Measurements from ENCODE around the gene KLF1. TPM values are rescaled to one million over a fixed set of nuclear protein-coding genes. Genes with fewer than 3 reads are reported as not detected.

The KLF1 gene
- total RNA-seq, 1 donor from 2014 or later = not detected

- Mint-ChIP-seq H3K4me1 (ENCODE audit: unreplicated experiment) (peaks cover 15% of the 10 kb centered on the region), H3K4me3 (ENCODE audit: unreplicated experiment) (peak within 1 kb of the TSS; percentile 83), H3K27ac (ENCODE audit: unreplicated experiment) (peak within 1 kb of the TSS; percentile 86), H3K36me3 (ENCODE audit: unreplicated experiment) (peaks cover 8% of the 10 kb centered on the region), H3K27me3 (ENCODE audit: unreplicated experiment) (peaks cover 11% of the 10 kb centered on the region), H3K9me3 (ENCODE audit: unreplicated experiment) (no peaks in the 10 kb centered on the region)
- peak; percentile 95 for DNase-seq (ENCODE audit: extremely low spot score, unreplicated experiment)
- no peak for TF ChIP-seq CTCF (IDR thresholded peaks at IDR 0.05)
These were observed 5.7 kb downstream of the KLF1 start, which contains the start of gene DNASE2 for GRCh38 chr19:12881172-12881808. TSS of gene DNASE2 (minus strand) at chr19:12881449. CDS start at chr19:12881375, 74 bp downstream.

- no peak for DNase-seq (ENCODE audit: extremely low spot score, unreplicated experiment)
- Mint-ChIP-seq H3K4me3 (ENCODE audit: unreplicated experiment) (peak overlapping the region; percentile 83), H3K36me3 (ENCODE audit: unreplicated experiment) (peaks cover 8% of the 10 kb centered on the region), H3K9me3 (ENCODE audit: unreplicated experiment) (no peaks in the 10 kb centered on the region), H3K4me1 (ENCODE audit: unreplicated experiment) (peaks cover 15% of the 10 kb centered on the region), H3K27ac (ENCODE audit: unreplicated experiment) (peak overlapping the region; percentile 86), H3K27me3 (ENCODE audit: unreplicated experiment) (peaks cover 9% of the 10 kb centered on the region)
- TF ChIP-seq CTCF (IDR thresholded peaks at IDR 0.05) = no peak
These were observed 6.3 kb downstream of the KLF1 start for GRCh38 chr19:12880551-12881171.

- no peak overlapping the region for H3K4me3 Mint-ChIP-seq (ENCODE audit: unreplicated experiment)
- H3K4me1 Mint-ChIP-seq (ENCODE audit: unreplicated experiment) = no peaks in the 10 kb centered on the region
- H3K27ac Mint-ChIP-seq (ENCODE audit: unreplicated experiment) = no peak overlapping the region
- TF ChIP-seq CTCF (IDR thresholded peaks at IDR 0.05) = no peak
- DNase-seq (ENCODE audit: extremely low spot score, unreplicated experiment) = no peak
- no peaks in the 10 kb centered on the region for H3K9me3 Mint-ChIP-seq (ENCODE audit: unreplicated experiment)
- peaks cover 20% of the 10 kb centered on the region for H3K36me3 Mint-ChIP-seq (ENCODE audit: unreplicated experiment)
- no peaks in the 10 kb centered on the region for H3K27me3 Mint-ChIP-seq (ENCODE audit: unreplicated experiment)
These were observed 11.9 kb downstream of the KLF1 start for GRCh38 chr19:12875086-12875485.

GRCh38 chr19:12873891-12874745 is 12.9 kb downstream of the KLF1 start:
- H3K27ac Mint-ChIP-seq (ENCODE audit: unreplicated experiment) = no peak overlapping the region
- no peaks in the 10 kb centered on the region for H3K27me3 Mint-ChIP-seq (ENCODE audit: unreplicated experiment)
- H3K4me3 Mint-ChIP-seq (ENCODE audit: unreplicated experiment) = no peak overlapping the region
- TF ChIP-seq CTCF (IDR thresholded peaks at IDR 0.05) = no peak
- no peaks in the 10 kb centered on the region for H3K4me1 Mint-ChIP-seq (ENCODE audit: unreplicated experiment)
- peaks cover 20% of the 10 kb centered on the region for H3K36me3 Mint-ChIP-seq (ENCODE audit: unreplicated experiment)
- no peaks in the 10 kb centered on the region for H3K9me3 Mint-ChIP-seq (ENCODE audit: unreplicated experiment)
- no peak for DNase-seq (ENCODE audit: extremely low spot score, unreplicated experiment)

All from osteocyte (in vitro differentiated cells).